T-helper 2 cell treated with Interferon-gamma antibody and Interleukin-4, amounts not matched to agents 5 μg/mL and 100 μg/mL, for 36 hours (primary cell): ENCODE results near the gene SLC12A4.
"Not testable (repeated sequence)": the region's sequence is repeated elsewhere in the genome, so short reads cannot be mapped to it uniquely, and the experiment has no call there.

ENCODE experiments used
- DNase-seq: peaks from one replicate; pipeline ENCODE4 v3.0.0; 2021; ENCODE audit warnings: low spot score
- H3K27ac Mint-ChIP-seq: one replicate; pipeline ENCODE4 v1.8.0; 2021; ENCODE audit warnings: mild to moderate bottlenecking, mixed read lengths
- H3K27me3 Mint-ChIP-seq: one replicate; pipeline ENCODE4 v1.8.0; 2021; ENCODE audit warnings: low read depth, mixed read lengths
- H3K36me3 Mint-ChIP-seq: one replicate; pipeline ENCODE4 v1.8.0; 2021; ENCODE audit warnings: low read depth, mixed read lengths
- H3K4me1 Mint-ChIP-seq: one replicate; pipeline ENCODE4 v1.8.0; 2021; ENCODE audit warnings: low read depth, mixed read lengths
- H3K4me3 Mint-ChIP-seq: one replicate; pipeline ENCODE4 v1.8.0; 2022; ENCODE audit warnings: mild to moderate bottlenecking, moderate library complexity, mixed read lengths
- H3K9me3 Mint-ChIP-seq: one replicate; pipeline ENCODE4 v1.8.0; 2021; ENCODE audit warnings: mixed read lengths

Gene SLC12A4

DNA sequence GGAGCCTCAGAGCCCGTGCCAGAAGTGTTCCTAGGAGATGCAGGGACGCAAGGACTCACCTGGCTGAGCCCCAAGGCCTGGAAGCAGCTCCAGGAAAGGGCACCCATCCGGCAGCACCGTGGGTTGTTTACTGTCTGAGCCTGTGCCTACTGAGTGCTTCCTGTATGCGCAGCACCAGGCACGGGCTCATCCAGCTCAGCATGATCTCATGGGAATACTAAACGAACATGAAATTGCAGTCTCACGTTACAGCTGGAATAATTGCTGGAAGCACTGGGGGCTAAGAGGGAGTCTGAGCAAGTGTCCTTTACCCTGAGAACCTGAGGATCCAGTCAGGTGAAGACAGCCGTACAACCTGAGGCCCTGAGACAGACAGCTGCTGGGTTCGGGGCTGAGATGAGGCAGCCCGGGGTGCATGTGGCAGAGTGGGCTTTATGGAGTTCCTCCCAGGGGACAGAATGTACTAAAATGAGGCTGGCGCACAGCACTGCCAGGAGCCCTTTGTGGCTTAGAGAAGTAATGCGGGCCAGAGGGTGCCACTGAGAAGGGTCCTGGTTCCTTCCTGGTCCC lies 42.2 kb downstream of the SLC12A4 start:
- H3K36me3 Mint-ChIP-seq: peaks cover 25% of the 10 kb centered on the region
- H3K27ac Mint-ChIP-seq: no peak overlapping the region
- no peak for DNase-seq
- no peaks in the 10 kb centered on the region for H3K27me3 Mint-ChIP-seq
- peaks cover 6% of the 10 kb centered on the region for H3K4me1 Mint-ChIP-seq
- no peaks in the 10 kb centered on the region for H3K9me3 Mint-ChIP-seq
- H3K4me3 Mint-ChIP-seq: no peak overlapping the region

DNA sequence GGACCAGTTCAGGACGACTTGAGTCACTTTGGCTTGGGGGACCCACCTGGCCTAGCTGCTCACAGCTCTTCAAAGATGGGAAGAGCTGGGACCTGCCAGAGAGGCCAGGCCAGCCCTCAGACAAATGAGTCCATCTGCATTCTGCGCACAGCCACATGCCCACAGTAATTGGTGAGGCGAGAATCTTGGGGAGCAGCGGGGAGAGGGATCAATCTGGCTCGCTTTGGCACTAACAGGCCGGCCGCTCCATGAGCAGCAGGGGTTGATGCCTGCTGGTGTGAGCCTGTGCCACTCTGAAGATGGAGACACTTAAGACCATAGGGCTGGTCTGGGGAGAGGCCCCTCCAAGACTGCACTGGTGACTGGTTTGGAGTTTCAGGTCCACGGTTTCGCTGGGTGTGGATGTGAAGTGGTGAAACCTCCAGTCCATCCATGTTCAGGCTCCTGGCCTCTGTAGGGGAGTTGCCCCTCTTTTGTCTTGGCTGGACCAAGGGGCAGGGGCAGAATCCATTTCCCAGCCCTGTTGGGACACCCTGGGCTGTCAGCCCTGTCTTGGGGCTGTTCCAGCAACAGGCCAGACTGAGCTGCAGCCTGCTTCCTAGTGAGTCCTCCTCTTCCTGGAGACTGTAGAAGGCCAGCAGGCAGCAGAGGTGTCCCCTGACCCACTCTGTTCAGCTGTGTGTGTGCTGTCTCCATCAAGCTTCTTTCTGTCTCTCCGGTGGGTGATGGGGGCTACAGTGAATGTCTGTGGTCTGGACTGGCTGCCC lies 44.1 kb downstream of the SLC12A4 start:
- Mint-ChIP-seq H3K4me1 (peaks cover 6% of the 10 kb centered on the region), H3K27me3 (no peaks in the 10 kb centered on the region), H3K4me3 (no peak overlapping the region), H3K9me3 (no peaks in the 10 kb centered on the region), H3K36me3 (peaks cover 14% of the 10 kb centered on the region), H3K27ac (no peak overlapping the region)
- no peak for DNase-seq

GRCh38 chr16:67923414-67924116 lies 44.9 kb downstream of the SLC12A4 start:
- DNase-seq: no peak

DNA sequence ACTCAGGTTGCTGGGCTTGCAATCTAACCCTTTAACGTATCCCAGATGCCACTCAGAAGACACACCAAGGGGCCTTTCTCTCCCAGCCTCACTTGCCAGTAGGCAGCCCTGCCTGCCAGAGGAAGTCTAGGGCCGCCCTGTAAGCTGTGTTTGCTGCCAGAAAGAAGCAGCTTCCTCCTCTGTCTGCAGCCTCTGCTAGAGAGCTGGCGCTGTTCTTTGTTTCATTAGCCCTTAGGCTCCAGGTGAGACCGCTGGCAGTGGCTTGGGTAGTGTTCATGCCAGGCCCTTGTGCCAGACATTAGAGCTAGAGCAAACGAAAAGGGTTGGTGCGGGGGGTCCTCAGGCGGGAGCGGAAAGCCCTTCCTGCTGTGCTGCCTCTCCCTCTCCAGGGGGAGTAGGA lies 45.7 kb downstream of the SLC12A4 start:
- Mint-ChIP-seq H3K36me3 (peaks cover 6% of the 10 kb centered on the region), H3K27ac (no peak overlapping the region), H3K4me1 (peaks cover 9% of the 10 kb centered on the region), H3K9me3 (no peaks in the 10 kb centered on the region), H3K27me3 (no peaks in the 10 kb centered on the region), H3K4me3 (no peak overlapping the region)
- DNase-seq: no peak

More at GRCh38 chr16:67923414-67924116, 44.9 kb downstream of the SLC12A4 start:
- Mint-ChIP-seq H3K4me1 (peaks cover 6% of the 10 kb centered on the region), H3K27ac (no peak overlapping the region), H3K27me3 (no peaks in the 10 kb centered on the region), H3K9me3 (no peaks in the 10 kb centered on the region), H3K36me3 (peaks cover 13% of the 10 kb centered on the region), H3K4me3 (no peak overlapping the region)

DNA sequence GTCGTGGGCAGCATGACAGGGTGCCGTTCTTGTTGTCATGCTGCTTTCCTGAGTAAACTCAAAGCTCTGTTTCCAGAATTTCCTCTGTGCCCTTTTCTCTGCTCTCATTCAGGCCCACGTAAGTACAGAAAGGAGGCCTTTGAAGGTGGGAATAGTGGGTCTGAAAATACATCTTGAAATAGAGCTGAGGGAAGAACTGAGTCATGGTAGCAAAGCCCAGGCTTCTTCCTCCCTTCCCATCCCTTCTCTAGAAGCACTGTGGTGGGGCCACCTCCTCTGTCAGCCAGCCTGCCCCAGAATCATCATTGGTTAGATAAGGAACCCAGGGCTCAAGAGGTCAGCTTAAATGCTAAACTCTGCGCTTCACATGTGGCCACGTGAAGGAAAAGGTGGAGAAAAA lies 46.2 kb downstream of the SLC12A4 start:
- H3K4me3 Mint-ChIP-seq: no peak overlapping the region
- no peak overlapping the region for H3K27ac Mint-ChIP-seq
- peaks cover 15% of the 10 kb centered on the region for H3K4me1 Mint-ChIP-seq
- H3K9me3 Mint-ChIP-seq: no peaks in the 10 kb centered on the region
- DNase-seq: no peak
- H3K36me3 Mint-ChIP-seq: peaks cover 6% of the 10 kb centered on the region
- H3K27me3 Mint-ChIP-seq: no peaks in the 10 kb centered on the region

DNA sequence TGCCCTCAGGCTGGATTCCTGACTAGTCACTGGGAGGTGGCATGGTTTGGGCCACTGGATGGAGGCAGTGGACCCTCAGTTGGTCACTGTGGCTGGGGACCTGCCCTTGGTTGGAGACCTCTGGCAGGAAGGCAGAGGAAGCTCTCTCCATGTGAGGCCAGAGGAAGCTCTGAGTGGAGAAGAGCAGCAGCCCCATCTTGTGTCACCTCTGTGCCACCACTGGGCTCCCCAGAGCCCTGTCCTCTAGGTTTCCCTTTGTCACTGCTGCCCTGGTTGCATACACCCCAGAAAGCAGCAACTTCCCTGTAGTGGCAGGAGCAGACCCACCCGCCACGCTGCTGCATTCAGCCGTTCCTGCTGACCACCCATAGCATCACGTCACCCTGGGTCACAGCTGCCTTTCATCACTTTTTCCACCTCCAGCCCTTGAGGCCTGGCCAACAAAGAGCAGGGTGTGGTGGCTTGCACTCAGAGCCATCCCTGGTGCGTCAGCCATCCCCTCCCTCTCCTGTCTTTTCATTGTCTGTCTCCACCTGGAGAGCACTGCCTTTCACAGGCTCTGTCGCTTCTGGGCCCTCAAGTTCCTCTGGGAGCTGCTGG lies 48.7 kb downstream of the SLC12A4 start:
- no peaks in the 10 kb centered on the region for H3K27me3 Mint-ChIP-seq
- DNase-seq: no peak
- H3K36me3 Mint-ChIP-seq: peaks cover 10% of the 10 kb centered on the region
- no peak overlapping the region for H3K4me3 Mint-ChIP-seq
- H3K27ac Mint-ChIP-seq: no peak overlapping the region
- peaks cover 15% of the 10 kb centered on the region for H3K4me1 Mint-ChIP-seq
- H3K9me3 Mint-ChIP-seq: no peaks in the 10 kb centered on the region

GRCh38 chr16:67917852-67918236 lies 50.6 kb downstream of the SLC12A4 start:
- no peaks in the 10 kb centered on the region for H3K9me3 Mint-ChIP-seq
- peaks cover 15% of the 10 kb centered on the region for H3K4me1 Mint-ChIP-seq
- H3K27ac Mint-ChIP-seq: peak overlapping the region; percentile 57
- H3K36me3 Mint-ChIP-seq: peaks cover 12% of the 10 kb centered on the region
- no peak overlapping the region for H3K4me3 Mint-ChIP-seq
- no peaks in the 10 kb centered on the region for H3K27me3 Mint-ChIP-seq
- DNase-seq: peak; percentile 59

GRCh38 chr16:67917140-67917851 lies 51.1 kb downstream of the SLC12A4 start:
- H3K4me1 Mint-ChIP-seq: peaks cover 15% of the 10 kb centered on the region
- no peak for DNase-seq
- H3K4me3 Mint-ChIP-seq: no peak overlapping the region
- H3K36me3 Mint-ChIP-seq: peaks cover 10% of the 10 kb centered on the region
- H3K27ac Mint-ChIP-seq: peak overlapping the region; percentile 57
- H3K27me3 Mint-ChIP-seq: no peaks in the 10 kb centered on the region
- no peaks in the 10 kb centered on the region for H3K9me3 Mint-ChIP-seq

DNA sequence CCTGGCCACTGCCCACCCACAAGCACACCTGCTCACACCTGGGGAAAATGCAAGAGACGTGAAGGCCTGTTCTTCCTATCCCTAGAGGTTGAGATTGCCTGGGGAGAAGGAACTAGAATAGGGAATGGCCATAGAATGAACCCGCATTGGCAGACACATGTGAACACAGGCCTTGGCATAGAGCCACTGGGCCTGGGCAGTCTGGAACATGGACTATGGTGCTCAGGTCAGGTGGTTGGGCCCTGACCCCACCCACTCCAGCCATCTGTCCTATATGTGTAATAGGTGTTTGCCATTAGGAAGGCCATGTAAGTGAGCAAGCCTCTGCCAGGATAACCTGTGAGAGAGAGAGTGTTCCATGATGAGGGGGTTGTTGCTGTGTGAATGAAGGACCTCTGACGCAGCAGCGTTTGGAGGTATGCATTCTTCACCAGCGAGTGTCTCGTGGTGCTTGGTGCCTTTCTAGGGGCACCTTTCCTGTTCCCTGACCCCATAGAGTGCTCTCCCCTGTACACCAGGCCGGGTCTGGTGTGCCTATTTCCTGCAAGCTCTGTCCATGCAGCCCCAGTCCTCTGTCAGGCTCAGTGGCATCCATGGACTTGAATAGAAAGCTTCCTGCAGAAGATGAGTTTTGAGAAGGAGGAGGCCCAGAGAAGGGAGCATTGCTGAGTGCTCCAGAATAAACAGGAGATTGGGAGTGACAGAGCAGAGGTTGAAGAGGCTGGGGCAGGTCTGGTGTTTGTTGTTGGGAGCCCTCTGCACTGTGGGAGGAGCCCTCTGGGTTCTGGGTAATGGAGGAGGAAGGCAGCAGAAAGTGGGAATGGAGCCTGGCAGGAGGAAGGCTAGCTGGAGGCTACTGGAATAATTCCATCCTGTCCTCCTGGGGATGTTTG lies 52.4 kb downstream of the SLC12A4 start:
- Mint-ChIP-seq H3K27ac (no peak overlapping the region), H3K4me1 (peaks cover 11% of the 10 kb centered on the region), H3K36me3 (peaks cover 9% of the 10 kb centered on the region), H3K9me3 (no peaks in the 10 kb centered on the region), H3K4me3 (no peak overlapping the region), H3K27me3 (no peaks in the 10 kb centered on the region)
- no peak for DNase-seq

- H3K9me3 Mint-ChIP-seq, H3K27ac Mint-ChIP-seq, DNase-seq, H3K4me3 Mint-ChIP-seq, H3K27me3 Mint-ChIP-seq: not testable (repeated sequence)
- peaks cover 11% of the 10 kb centered on the region for H3K4me1 Mint-ChIP-seq
- peaks cover 11% of the 10 kb centered on the region for H3K36me3 Mint-ChIP-seq
Measured at GRCh38 chr16:67915496-67915769, 53.0 kb downstream of the SLC12A4 start.

DNA sequence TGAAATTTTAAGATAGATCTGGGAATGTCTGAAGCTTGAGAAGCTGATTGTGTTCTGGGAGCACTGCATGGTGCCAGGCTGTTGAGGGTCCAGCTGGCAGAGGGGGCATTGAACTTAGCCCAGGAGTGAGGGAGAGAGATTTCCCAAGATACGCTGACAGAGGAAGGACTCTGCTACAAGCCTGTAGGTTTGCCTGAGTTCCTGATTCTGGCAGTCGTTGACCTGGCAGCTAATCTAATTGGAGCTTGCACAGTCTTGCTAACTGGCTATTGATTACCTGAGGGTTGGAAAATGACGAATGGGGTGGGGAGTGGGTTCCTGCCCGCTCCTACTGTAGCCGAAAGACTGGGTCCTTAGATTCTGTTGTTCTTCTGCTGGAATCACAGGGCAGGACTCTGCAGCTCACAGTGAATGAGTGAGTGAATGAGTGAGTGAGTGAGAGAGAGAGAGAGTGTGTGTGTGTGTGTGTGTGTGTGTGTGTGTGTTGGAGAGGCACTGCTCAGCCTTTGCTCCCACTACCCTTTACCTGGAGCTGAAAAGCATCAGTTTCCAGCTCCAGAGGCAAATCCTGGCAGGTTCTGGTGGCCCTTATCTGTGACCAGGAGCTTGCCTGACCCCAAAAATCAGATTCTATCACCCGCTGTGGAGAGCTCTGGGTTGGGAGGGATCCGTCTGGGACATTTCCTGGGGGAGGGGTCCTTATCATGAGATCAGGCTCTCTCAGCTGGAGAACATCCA lies 53.5 kb downstream of the SLC12A4 start:
- DNase-seq: no peak
- H3K27me3 Mint-ChIP-seq: no peaks in the 10 kb centered on the region
- peaks cover 11% of the 10 kb centered on the region for H3K36me3 Mint-ChIP-seq
- peaks cover 16% of the 10 kb centered on the region for H3K4me1 Mint-ChIP-seq
- H3K9me3 Mint-ChIP-seq: no peaks in the 10 kb centered on the region
- no peak overlapping the region for H3K27ac Mint-ChIP-seq
- no peak overlapping the region for H3K4me3 Mint-ChIP-seq

DNA sequence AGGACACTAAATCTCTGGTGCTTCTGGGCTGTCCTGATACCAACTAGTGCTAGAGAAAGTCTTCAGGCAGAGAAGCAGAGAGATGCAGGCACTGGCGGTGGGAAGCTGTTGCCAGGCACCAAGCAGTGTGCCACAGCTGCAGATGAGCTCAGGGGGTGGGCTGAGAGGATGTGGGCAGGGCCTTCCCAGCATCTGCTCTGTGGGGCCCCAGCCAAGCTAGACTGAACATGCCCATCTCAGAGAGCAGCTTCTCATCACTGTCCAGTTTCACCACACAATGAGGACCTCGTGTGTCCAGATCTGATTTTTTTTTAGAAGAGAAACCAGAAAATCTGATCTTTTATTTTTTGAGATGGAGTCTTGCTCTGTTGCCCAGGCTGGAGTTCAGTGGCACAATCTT lies 58.3 kb downstream of the SLC12A4 start:
- Mint-ChIP-seq H3K4me3 (no peak overlapping the region), H3K4me1 (peaks cover 8% of the 10 kb centered on the region), H3K27me3 (no peaks in the 10 kb centered on the region)

More for the DNA sequence above, 58.3 kb downstream of the SLC12A4 start:
- Mint-ChIP-seq H3K9me3 (no peaks in the 10 kb centered on the region), H3K27ac (peak overlapping the region; percentile 20), H3K36me3 (peaks cover 9% of the 10 kb centered on the region)
- DNase-seq: no peak
